ENCODE measurements around the gene SLC44A1.

DNA sequence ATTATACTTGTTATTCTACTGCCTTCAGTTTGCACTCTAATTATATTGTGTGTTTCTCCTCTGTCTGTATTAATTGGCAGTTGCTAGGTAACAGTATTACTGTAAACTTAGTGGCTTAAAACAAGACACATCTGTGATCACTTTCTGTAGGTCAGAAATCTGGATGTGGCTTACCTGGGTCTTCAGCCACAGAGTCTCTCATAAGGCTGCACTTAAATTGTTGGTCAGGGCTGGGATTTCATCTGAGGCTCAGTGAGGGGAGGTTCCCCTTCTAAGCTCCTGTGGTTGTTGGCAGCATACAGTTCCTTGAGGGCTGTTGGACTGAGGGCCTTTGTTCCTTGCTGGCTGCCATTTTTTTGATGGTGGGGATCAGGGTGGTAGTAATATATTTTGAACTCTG is 68.8 kb downstream of the SLC44A1 start:
- TF ChIP-seq, protein P1, sequence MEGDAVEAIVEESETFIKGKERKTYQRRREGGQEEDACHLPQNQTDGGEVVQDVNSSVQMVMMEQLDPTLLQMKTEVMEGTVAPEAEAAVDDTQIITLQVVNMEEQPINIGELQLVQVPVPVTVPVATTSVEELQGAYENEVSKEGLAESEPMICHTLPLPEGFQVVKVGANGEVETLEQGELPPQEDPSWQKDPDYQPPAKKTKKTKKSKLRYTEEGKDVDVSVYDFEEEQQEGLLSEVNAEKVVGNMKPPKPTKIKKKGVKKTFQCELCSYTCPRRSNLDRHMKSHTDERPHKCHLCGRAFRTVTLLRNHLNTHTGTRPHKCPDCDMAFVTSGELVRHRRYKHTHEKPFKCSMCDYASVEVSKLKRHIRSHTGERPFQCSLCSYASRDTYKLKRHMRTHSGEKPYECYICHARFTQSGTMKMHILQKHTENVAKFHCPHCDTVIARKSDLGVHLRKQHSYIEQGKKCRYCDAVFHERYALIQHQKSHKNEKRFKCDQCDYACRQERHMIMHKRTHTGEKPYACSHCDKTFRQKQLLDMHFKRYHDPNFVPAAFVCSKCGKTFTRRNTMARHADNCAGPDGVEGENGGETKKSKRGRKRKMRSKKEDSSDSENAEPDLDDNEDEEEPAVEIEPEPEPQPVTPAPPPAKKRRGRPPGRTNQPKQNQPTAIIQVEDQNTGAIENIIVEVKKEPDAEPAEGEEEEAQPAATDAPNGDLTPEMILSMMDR (IDR thresholded peaks at IDR 0.05), result no peak
- no peak for TF ChIP-seq POLR2A (IDR thresholded peaks at IDR 0.05)

All from adrenal gland (tissue), 5 donors.